SW480 (cell line): Measurements from ENCODE around the gene THUMPD1.
A peak's percentile ranks its signal among the peaks of the same experiment; 100 is the strongest.
"Not testable (repeated sequence)": the region's sequence is repeated elsewhere in the genome, so short reads cannot be mapped to it uniquely, and the experiment has no call there.

Source experiments
- DNase-seq: peaks from one replicate; pipeline ENCODE4 v3.0.0-alpha.2; 2016; ENCODE audit warnings: low spot score

The THUMPD1 gene

GRCh38 chr16:20747030-20747816 is 5.6 kb upstream of the THUMPD1 start:
- no peak for DNase-seq

- no peak for DNase-seq
Observed at GRCh38 chr16:20746461-20746860, 4.8 kb upstream of the THUMPD1 start.

GRCh38 chr16:20744922-20745440 is 3.4 kb upstream of the THUMPD1 start:
- no peak for DNase-seq

GRCh38 chr16:20743591-20743990 is 2.0 kb upstream of the THUMPD1 start:
- DNase-seq: no peak

GRCh38 chr16:20740901-20741521 is 607 bp downstream of the THUMPD1 start:
- DNase-seq: peak; percentile 68

GRCh38 chr16:20740007-20740883 is 1.4 kb downstream of the THUMPD1 start:
- no peak for DNase-seq

- no peak for DNase-seq
Observed at GRCh38 chr16:20735490-20735889, 6.1 kb downstream of the THUMPD1 start.

- no peak for DNase-seq
Observed at GRCh38 chr16:20734782-20735181, 6.8 kb downstream of the THUMPD1 start.

GRCh38 chr16:20734056-20734455 is 7.6 kb downstream of the THUMPD1 start:
- DNase-seq: no peak

GRCh38 chr16:20729141-20729540 is 12.5 kb downstream of the THUMPD1 start:
- DNase-seq: no peak

GRCh38 chr16:20727181-20727580 is 14.4 kb downstream of the THUMPD1 start:
- DNase-seq: no peak

GRCh38 chr16:20726661-20727060 is 15.0 kb downstream of the THUMPD1 start:
- no peak for DNase-seq

GRCh38 chr16:20720251-20720650 is 21.4 kb downstream of the THUMPD1 start:
- DNase-seq: no peak

GRCh38 chr16:20717718-20718117 is 23.9 kb downstream of the THUMPD1 start:
- DNase-seq: not testable (repeated sequence)

GRCh38 chr16:20711277-20711911 is 30.2 kb downstream of the THUMPD1 start:
- DNase-seq: no peak

- DNase-seq: not testable (repeated sequence)
Observed at GRCh38 chr16:20708129-20708528, 33.5 kb downstream of the THUMPD1 start.

GRCh38 chr16:20707461-20707860 is 34.2 kb downstream of the THUMPD1 start:
- no peak for DNase-seq

GRCh38 chr16:20705972-20706371 is 35.6 kb downstream of the THUMPD1 start:
- not testable (repeated sequence) for DNase-seq

GRCh38 chr16:20704281-20704680 is 37.3 kb downstream of the THUMPD1 start:
- no peak for DNase-seq

GRCh38 chr16:20701692-20702091 is 39.9 kb downstream of the THUMPD1 start:
- DNase-seq: not testable (repeated sequence)

- no peak for DNase-seq
Observed at GRCh38 chr16:20696618-20697017, 45.0 kb downstream of the THUMPD1 start.

- DNase-seq: no peak
Observed at GRCh38 chr16:20695024-20695423, 46.6 kb downstream of the THUMPD1 start.
